ENCODE measurements around the gene OR11H7.
"Not testable (repeated sequence)": the region's sequence is repeated elsewhere in the genome, so short reads cannot be mapped to it uniquely, and the experiment has no call there.

OR11H7 gene

DNA sequence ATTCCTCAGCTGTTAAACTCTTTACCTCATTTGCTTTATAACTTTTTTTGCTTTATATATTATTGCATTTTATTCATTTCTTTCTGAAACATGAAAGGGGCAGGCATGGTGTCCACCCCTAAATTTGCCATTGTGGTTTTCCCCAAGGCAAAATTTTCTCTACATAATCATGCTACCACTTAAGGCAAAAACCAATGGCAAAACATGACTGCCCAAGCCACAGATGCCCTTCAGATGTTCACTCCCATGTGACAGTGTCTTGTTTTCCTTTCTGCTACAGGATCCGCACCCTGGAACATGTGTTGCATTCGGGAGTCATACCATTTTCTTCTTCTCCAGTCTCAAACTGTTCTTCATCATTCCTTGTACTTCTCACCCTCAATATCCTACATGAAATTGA, 48.6 kb downstream of the OR11H7 start:
- TF ChIP-seq, protein P1, sequence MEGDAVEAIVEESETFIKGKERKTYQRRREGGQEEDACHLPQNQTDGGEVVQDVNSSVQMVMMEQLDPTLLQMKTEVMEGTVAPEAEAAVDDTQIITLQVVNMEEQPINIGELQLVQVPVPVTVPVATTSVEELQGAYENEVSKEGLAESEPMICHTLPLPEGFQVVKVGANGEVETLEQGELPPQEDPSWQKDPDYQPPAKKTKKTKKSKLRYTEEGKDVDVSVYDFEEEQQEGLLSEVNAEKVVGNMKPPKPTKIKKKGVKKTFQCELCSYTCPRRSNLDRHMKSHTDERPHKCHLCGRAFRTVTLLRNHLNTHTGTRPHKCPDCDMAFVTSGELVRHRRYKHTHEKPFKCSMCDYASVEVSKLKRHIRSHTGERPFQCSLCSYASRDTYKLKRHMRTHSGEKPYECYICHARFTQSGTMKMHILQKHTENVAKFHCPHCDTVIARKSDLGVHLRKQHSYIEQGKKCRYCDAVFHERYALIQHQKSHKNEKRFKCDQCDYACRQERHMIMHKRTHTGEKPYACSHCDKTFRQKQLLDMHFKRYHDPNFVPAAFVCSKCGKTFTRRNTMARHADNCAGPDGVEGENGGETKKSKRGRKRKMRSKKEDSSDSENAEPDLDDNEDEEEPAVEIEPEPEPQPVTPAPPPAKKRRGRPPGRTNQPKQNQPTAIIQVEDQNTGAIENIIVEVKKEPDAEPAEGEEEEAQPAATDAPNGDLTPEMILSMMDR (IDR thresholded peaks at IDR 0.05; ENCODE audit: insufficient read depth, low read depth, low read length, missing control alignments) = no peak
- H3K4me3 ChIP-seq (ENCODE audit: low read length) = no peak overlapping the region

GRCh38 chr14:20278414-20278813, 49.6 kb downstream of the OR11H7 start:
- H3K4me3 ChIP-seq (ENCODE audit: low read length) = no peak overlapping the region
- DNase-seq (ENCODE audit: low read depth) = peak; percentile 51
- TF ChIP-seq, protein P1 (IDR thresholded peaks at IDR 0.05; ENCODE audit: insufficient read depth, low read depth, low read length, missing control alignments) = no peak

More for the DNA sequence above, 48.6 kb downstream of the OR11H7 start:
- no peak for DNase-seq (ENCODE audit: low read depth)

- DNase-seq (ENCODE audit: low read depth); H3K4me3 ChIP-seq (ENCODE audit: low read length): not testable (repeated sequence)
Observed at GRCh38 chr14:20280265-20280664, 51.5 kb downstream of the OR11H7 start.

Measured in epithelial cell of esophagus (primary cell).